Calu3 (cell line): Measurements from ENCODE around the gene GHITM. TPM values are rescaled to one million over a fixed set of nuclear protein-coding genes. Genes with fewer than 3 reads are reported as not detected.

Experiments used
- Bru-seq: library from RNA; stranded (reverse); fragments of 400-500 nt; gene quantifications from one replicate; lab custom pipeline; 2021; lab: Mats Ljungman, UMichigan
- BruChase-seq, 2 experiments: library from RNA; stranded (reverse); fragments of 400-500 nt; gene quantifications; one replicate each; lab custom pipeline; 2021; lab: Mats Ljungman, UMichigan
- BruUV-seq: library from RNA; stranded (reverse); fragments of 400-500 nt; replicated peaks from 2 replicates; lab custom pipeline; 2021; lab: Mats Ljungman, UMichigan
- CTCF ChIA-PET: fragments of 300-600 bp; sonication (Branson Sonifier 250); formaldehyde crosslinking; loops from one replicate; lab custom pipeline; 2022; ENCODE audit warnings: antibody characterized with exemption; lab: Charles Lee
- DNase-seq: peaks from one replicate; pipeline ENCODE4 v3.0.0; 2022
- H3K27ac Mint-ChIP-seq: one replicate; pipeline ENCODE4 v1.8.0; 2022; ENCODE audit warnings: mixed read lengths; ENCODE audit not compliant: unreplicated experiment
- H3K27me3 Mint-ChIP-seq: one replicate; pipeline ENCODE4 v1.8.0; 2022; ENCODE audit warnings: mixed read lengths; ENCODE audit not compliant: unreplicated experiment
- H3K36me3 Mint-ChIP-seq: one replicate; pipeline ENCODE4 v1.8.0; 2022; ENCODE audit warnings: mild to moderate bottlenecking, moderate library complexity, mixed read lengths; ENCODE audit not compliant: insufficient read depth, unreplicated experiment
- H3K4me1 Mint-ChIP-seq: one replicate; pipeline ENCODE4 v1.8.0; 2022; ENCODE audit warnings: mild to moderate bottlenecking, low read depth, mixed read lengths; ENCODE audit not compliant: unreplicated experiment
- H3K4me3 Mint-ChIP-seq: one replicate; pipeline ENCODE4 v1.8.0; 2022; ENCODE audit warnings: mild to moderate bottlenecking, low read depth, moderate library complexity, mixed read lengths; ENCODE audit not compliant: unreplicated experiment
- H3K9me3 Mint-ChIP-seq: one replicate; pipeline ENCODE4 v1.8.0; 2022; ENCODE audit warnings: low read depth, mixed read lengths; ENCODE audit not compliant: unreplicated experiment
- intact Hi-C: fragments of 100-400 bp; cut with micrococcal nuclease; formaldehyde crosslinking; loops from one replicate; pipeline ENCODE4 v1.10.0; 2022; ENCODE audit not compliant: unreplicated experiment
- long read RNA-seq: library from polyadenylated mRNA; stranded (forward); transcript quantifications from one replicate; pipeline ENCODE4 v2.0.0, GENCODE V29; 2022
- total RNA-seq: library from RNA; stranded (reverse); gene quantifications from 2 replicates; pipeline ENCODE4 v1.2.3, GENCODE V29; 2022
- TF ChIP-seq, protein P1 (sequence below): fragments of 200-600 bp; IDR thresholded peaks from one replicate; pipeline ENCODE4 v1.8.0; 2022; ENCODE audit warnings: antibody characterized with exemption; ENCODE audit not compliant: unreplicated experiment

Gene GHITM, protein sequence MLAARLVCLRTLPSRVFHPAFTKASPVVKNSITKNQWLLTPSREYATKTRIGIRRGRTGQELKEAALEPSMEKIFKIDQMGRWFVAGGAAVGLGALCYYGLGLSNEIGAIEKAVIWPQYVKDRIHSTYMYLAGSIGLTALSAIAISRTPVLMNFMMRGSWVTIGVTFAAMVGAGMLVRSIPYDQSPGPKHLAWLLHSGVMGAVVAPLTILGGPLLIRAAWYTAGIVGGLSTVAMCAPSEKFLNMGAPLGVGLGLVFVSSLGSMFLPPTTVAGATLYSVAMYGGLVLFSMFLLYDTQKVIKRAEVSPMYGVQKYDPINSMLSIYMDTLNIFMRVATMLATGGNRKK
- total RNA-seq (103 and 107 TPM in 2 replicates), Bru-seq, nascent RNA (percentile 88 among the genes with signal in this experiment), BruChase-seq, experiment 1, labeled RNA remaining after a 6-hour chase (percentile 96 among the genes with signal in this experiment), BruChase-seq, experiment 2, labeled RNA remaining after a 2-hour chase (percentile 90 among the genes with signal in this experiment)
- long read RNA-seq, transcript GHITM-201 (9 exons, 2,128 nt): major isoform, 426 of 471 reads
- long read RNA-seq, partial matches to known transcripts: 28 of 471 reads
- long read RNA-seq, other reads (novel, unspliced or antisense): 17 of 471 reads

DNA sequence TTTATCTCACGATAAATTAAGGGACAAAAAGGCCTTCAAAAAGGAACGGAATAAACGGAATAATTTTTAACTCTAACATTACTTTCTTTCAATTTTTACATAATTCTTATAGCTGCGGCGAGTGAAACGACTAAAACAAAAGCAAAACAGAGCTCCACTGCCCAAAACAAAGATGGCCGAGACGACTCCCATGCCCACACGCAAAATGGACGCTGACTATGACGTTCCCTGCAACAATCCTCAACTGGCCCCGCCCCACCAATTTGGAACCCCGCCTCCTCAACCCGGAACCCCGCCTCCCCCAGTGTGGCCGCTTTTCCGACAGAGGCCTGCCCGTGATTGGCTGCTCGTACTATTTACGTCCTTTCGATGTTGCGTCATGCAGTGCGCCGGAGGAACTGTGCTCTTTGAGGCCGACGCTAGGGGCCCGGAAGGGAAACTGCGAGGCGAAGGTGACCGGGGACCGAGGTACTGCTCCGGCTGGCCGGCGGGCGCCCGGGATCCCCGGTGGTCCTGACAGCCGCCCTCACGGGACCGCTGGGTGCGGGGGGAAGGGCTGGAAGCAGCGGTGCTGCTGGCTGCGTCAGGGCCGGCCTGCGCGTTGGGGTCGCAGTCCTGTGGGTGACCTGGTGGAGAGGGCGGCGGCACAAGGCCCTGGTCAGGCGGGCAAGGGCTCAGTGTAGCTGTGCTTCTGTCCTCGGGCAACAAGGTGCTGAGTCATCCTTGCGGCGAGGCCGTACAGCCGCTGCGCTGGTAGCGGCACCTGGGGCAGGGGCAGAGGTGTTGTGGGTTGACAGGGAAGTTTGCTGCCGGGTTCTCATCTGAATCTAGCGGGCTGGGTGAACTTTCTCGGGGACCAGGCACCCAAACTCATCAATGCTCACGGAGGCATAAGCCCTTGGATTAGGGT is at the start of gene GHITM:
Gene GHITM, plus strand, starts transcription at position 384 of the 910 bp plus-strand sequence. CDS start 1,992 bp downstream, outside the sequence.
- intact Hi-C loops: no loop called here
- H3K36me3 Mint-ChIP-seq: peaks cover 30% of the 10 kb centered on the region
- TF ChIP-seq, protein P1, sequence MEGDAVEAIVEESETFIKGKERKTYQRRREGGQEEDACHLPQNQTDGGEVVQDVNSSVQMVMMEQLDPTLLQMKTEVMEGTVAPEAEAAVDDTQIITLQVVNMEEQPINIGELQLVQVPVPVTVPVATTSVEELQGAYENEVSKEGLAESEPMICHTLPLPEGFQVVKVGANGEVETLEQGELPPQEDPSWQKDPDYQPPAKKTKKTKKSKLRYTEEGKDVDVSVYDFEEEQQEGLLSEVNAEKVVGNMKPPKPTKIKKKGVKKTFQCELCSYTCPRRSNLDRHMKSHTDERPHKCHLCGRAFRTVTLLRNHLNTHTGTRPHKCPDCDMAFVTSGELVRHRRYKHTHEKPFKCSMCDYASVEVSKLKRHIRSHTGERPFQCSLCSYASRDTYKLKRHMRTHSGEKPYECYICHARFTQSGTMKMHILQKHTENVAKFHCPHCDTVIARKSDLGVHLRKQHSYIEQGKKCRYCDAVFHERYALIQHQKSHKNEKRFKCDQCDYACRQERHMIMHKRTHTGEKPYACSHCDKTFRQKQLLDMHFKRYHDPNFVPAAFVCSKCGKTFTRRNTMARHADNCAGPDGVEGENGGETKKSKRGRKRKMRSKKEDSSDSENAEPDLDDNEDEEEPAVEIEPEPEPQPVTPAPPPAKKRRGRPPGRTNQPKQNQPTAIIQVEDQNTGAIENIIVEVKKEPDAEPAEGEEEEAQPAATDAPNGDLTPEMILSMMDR: peak; percentile 27
- no peaks in the 10 kb centered on the region for H3K27me3 Mint-ChIP-seq
- peaks cover 7% of the 10 kb centered on the region for H3K4me1 Mint-ChIP-seq
- peak within 1 kb of the TSS; percentile 71 for H3K4me3 Mint-ChIP-seq
- no TSS peak for BruUV-seq
- H3K9me3 Mint-ChIP-seq: no peaks in the 10 kb centered on the region
- CTCF ChIA-PET: interaction anchor here (2.1 kb wide), 1 partner anchor 8 kb away, joined by 7 read pairs; no protein-coding TSS in a partner anchor
- DNase-seq: peak; percentile 96
- H3K27ac Mint-ChIP-seq: peak within 1 kb of the TSS; percentile 83

DNA sequence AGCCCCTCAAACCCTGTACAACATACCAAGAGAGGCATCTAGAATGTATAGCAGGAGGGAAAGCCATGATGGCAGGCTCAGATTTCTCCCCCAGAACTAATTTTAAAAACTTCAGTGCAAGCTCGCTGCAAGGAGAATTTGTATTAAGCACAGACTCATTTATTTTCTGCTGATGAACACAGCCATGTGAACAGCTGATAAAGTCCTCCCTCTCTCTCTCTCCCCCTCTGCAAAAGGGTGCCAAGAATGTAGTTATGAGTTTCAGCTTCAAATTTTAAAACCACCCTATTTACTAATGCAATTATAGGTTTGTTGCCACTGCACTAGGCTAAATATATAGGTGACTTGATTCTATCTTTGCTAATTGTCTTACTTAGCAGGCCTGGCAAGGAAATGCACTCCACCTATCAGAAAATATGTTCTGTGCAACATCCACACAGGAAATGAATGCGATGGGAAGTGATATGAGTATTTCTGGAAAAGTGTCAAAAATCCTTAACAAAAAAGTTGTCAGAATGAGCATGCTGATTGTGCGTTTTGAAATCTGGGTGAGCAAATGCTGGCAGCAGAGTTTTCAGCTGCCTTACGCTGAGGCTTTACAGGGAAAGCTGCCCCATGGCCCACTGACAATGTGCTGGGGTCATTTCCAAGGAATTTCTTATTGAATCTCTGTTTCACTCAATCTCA is 43.4 kb upstream of the GHITM start:
- no TSS peak for BruUV-seq
- no peak for DNase-seq
- Mint-ChIP-seq H3K27me3 (peaks cover 25% of the 10 kb centered on the region), H3K27ac (no peak overlapping the region), H3K4me1 (no peaks in the 10 kb centered on the region), H3K9me3 (no peaks in the 10 kb centered on the region), H3K4me3 (no peak overlapping the region), H3K36me3 (no peaks in the 10 kb centered on the region)
- TF ChIP-seq, protein P1: no peak
- intact Hi-C loops: no loop called here
- CTCF ChIA-PET: no interaction called here

DNA sequence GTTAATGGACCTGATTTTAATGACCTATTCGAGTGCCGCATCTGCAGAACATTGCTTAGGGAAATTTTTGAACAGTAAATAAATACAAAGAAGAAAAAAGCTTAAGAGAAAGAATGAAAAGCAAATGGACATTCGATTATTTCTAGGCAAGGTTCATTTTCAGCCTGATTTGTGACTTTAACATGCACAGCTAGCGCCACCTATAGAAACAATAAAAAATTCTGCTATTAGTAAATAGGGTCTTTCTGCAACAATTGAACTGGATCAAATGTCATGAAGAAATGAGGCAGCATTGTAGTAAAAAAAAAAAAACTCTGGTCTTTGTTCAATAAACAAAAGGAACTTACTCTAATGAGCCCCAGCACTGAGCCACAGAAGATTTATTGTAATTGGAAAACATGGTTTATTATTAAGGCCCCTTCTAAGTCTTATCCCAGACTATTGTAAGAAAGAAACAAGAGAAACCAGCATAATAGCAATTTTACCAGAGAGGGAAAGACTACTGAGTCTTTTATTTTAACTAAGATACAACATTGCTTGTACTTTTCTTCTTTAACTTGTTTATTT is 41.4 kb upstream of the GHITM start:
- H3K9me3 Mint-ChIP-seq: no peaks in the 10 kb centered on the region
- H3K36me3 Mint-ChIP-seq: no peaks in the 10 kb centered on the region
- intact Hi-C loops: no loop called here
- no peak overlapping the region for H3K4me3 Mint-ChIP-seq
- TF ChIP-seq, protein P1: no peak
- no peak overlapping the region for H3K27ac Mint-ChIP-seq
- no TSS peak for BruUV-seq
- no peaks in the 10 kb centered on the region for H3K4me1 Mint-ChIP-seq
- H3K27me3 Mint-ChIP-seq: peaks cover 29% of the 10 kb centered on the region
- DNase-seq: no peak
- CTCF ChIA-PET: no interaction called here
